RCC 7860 (cell line): ENCODE results near the gene TMEM234.

Source experiments
- DNase-seq: peaks from one replicate; pipeline ENCODE4 v3.0.0-alpha.2; 2015; ENCODE audit warnings: low spot score
- FAIRE-seq: peaks from 2 replicates; lab custom pipeline; 2012; peaks lifted over from hg19 to GRCh38; lab: Jason Lieb, UNC

The TMEM234 gene

GRCh38 chr1:32240140-32240951 lies 18.2 kb upstream of the TMEM234 start:
- no peak for DNase-seq
- no peak for FAIRE-seq

- FAIRE-seq (no peak), DNase-seq (no peak)
Measured at GRCh38 chr1:32239790-32240139, 17.6 kb upstream of the TMEM234 start.

DNA sequence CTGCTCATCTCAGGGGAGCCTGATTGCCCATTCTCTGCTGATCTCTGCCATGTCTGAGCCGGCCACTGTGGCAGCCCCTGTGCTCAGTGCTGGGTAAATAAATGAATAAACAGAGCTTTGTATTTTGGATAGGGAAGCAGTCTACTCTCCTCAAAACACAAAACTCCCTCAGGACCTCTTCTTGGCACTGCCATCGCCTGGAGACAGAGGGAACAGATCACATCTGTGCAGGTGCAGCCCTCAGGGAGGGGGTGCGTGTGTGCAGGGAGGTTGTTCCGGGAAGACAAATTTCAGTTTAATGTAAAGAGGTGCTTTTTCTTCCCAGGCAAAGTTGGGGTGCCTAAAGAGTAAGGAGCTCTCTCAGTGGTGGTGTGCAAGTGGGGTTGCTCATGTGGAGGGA lies 17.2 kb upstream of the TMEM234 start:
- FAIRE-seq (no peak), DNase-seq (no peak)

DNA sequence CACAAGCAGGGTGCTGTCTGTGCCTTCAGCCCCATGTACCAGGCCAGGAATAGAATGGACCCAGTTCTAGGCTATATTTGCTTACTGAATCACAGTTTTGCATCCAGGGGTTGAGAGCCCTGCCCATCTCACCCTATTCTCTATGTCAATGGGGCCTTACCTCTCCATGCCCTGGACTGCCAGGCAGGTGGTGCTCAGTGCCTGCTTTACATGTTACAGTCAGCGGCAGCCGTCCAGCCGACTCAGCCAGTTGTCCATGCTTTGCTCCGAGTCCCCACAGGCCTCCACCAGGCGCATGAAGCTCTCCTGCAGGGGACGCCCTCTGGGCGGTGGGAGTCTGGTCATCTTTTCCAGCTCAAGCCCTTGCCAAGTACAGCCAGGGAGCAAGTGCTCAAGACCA lies 12.6 kb upstream of the TMEM234 start:
- FAIRE-seq, result no peak
- DNase-seq, result no peak

GRCh38 chr1:32232558-32233304 lies 10.6 kb upstream of the TMEM234 start:
- no peak for FAIRE-seq
- no peak for DNase-seq

DNA sequence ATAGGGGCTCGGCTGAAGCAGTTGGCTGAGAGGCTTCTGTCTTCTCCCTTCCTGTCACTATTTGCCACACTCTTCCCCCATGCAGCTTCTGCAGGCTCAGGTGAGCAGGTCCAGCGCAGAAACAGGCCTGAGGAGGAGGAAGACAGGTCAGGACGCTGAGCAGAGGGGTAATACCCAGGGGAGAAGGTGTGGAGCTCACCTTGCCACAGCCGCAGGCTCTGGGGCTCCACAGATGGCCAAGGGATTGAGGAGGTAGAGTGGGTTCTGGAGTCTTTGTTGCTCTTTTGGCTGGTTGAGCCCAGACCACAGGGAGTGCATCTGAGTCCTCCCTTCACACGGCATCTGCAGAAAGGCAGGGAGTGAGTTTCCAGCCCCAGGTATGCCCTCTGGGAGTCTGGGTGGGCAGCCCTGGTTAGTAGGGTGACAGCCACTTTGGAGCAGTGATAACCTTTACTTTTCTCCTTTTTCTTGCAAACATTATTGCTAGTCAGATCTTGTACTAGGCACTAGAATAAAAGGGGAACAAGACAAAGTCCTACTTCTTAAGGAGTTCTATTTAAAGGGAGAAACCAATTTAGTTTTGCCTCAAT lies 9.8 kb upstream of the TMEM234 start:
- no peak for DNase-seq
- FAIRE-seq, result no peak

DNA sequence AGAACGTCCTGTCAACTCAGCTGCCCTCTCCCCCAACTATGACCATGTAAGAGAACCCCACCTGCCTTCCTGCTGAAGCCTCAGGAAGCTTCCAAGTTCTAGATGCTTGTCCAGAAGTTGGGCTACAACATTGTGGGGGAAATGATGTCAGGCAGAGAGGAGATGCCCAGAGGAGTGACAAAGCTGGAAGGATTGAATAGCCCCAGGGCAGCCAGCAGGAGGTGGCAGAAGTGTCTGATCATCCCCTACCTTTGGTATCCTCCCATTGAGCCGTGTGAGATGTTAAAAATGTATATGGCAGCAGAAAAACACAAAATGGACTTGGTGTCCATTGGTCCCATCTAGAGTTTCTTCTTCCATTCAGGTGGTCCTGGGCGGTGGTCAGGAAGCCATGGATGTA lies 6.6 kb upstream of the TMEM234 start:
- FAIRE-seq (no peak), DNase-seq (no peak)

DNA sequence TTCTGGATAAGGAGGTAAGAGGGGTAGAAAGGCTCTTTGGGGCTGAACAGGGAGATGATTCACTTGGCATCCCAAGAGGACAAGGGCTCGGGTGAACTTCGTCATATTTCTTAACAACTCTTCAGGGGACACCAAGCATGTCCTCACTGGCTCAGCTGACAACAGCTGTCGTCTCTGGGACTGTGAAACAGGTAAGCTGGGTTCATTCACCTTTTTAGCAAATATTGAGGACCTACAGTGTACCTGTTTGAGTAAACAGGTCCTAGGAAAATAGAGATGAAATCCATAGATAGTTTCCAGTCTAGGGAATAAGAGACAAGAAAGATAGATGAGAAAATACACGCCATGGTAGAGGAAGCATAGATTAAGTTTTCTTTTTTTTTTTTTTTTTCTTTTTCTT lies 2.1 kb upstream of the TMEM234 start:
- DNase-seq (no peak), FAIRE-seq (no peak)

DNA sequence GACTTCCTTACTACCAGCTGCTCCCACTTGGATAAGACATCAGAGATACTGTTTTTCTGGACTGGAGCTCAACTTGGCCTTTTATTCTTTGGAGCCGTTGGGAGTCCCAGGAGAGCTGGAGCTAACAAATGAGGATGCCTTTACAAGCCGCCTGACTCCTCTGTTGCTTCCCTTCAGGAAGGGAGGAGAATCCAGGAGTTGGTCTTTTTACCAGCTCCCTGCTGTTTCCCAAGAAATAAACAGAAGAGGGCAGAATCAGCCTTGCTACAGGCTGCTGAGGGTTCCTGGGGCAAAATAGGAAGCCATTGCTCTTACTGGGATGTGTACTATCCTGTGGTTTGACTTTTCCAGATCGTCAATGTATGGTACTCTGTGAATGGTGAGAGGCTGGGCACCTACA lies 1.5 kb upstream of the TMEM234 start:
- DNase-seq, result no peak
- FAIRE-seq, result no peak

DNA sequence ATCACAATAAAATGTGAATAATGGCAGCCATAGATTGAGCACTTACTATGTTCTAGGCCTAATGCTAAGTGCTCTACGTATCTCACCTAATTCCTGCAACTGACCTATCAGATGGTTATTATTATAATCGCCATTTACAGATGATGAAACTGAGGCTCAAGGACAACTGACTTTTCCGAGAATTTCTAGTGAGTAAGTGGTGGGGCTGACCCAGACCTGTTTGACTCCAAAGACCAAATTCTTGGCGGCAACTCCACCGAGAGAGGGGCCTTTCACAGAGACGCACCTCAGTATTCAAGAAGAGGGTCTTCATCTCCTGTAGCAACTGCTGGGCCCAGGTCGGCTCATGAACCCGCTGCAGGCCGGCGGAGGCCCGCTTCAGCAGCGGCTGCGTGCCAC lies 573 bp downstream of the TMEM234 start:
- FAIRE-seq (no peak), DNase-seq (no peak)

DNA sequence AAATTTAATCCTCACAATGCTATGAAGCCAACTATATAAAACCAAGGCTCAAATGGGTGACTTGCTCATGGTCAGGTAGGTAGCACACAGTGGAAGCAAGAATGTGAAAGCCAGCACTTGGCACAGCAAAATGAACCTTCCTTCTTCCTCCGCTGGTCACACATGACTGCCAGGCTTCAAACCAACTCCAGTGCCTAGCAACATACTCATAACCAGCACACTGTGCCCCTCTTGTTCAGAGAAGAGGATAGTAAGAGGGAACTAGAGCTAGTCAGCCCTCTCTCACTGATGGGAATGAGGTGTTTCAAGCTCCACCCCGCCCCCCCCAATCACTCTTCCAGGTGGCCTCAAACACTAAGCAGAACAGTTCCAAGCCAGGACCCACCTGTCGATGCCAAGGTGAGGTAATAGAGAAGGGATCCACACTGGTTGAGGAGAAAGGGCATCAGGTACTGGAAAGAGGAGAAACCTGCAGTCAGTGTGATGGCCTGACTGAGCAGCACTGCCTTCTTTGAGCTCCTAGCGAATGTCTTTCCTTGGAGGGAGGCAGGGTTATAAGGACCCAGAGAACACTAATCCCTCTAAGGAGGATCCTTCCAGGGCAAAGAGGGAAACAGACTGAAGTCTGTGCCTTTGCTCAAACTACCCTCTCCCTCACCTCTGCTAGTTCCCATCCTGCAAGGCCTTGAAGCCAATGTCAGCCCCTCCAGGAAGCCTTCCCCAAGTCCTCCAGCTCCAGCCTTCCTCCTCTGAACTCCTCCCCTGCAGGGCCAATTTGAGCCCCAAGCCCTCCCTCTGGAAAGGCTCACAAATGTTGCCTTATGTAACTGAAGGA lies 1.2 kb downstream of the TMEM234 start:
- DNase-seq (peak; percentile 92), FAIRE-seq (peak; percentile 76)

DNA sequence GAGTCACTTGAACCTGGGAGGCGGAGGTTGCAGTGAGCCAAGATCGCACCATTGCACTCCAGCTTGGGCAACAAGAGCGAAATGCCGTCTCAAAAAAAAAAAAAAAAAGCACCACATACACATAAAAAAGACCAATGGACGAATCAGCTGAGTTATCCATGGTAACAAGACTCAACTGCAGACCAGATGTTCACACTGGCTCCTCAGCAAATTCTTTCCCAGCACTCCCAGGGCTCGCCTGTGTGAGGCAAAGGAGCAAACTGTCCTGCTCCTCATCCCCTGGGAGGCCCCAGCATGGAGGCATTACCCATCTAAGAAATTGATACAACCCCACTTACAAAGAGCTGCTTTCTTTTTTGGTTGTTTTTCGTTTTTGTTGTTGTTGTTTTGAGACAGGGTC lies 3.1 kb downstream of the TMEM234 start:
- FAIRE-seq (no peak), DNase-seq (no peak)

- no peak for FAIRE-seq
- no peak for DNase-seq
Measured at GRCh38 chr1:32216566-32216965, 5.6 kb downstream of the TMEM234 start.

GRCh38 chr1:32215629-32216480 lies 6.3 kb downstream of the TMEM234 start:
- peak; percentile 48 for DNase-seq
- FAIRE-seq, result no peak

GRCh38 chr1:32208891-32209328 lies 13.2 kb downstream of the TMEM234 start, which contains the start of gene DCDC2B:
Gene DCDC2B (plus strand): TSS chr1:32209089. CDS start chr1:32209094, 5 bp downstream.
- peak; percentile 85 for DNase-seq

DNA sequence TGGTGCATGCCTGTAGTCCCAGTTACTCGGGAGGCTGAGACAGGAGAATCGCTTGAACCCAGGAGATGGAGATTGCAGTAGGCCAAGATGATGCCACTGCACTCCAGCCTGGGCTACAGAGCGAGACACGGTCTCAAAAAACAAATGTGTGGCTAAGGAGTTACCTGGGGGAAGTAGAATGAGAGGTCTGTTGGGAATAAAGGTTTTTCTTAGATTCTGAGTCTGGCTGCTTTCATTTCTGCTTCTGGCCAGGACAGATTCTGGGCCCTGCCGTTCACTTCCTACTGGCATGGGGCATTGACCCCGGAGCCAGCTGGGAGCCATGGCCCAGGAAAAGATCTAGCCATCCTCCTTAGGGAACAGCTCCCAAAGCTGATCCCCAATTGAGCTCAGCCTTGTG lies 13.7 kb downstream of the TMEM234 start:
- FAIRE-seq (no peak), DNase-seq (no peak)

More at GRCh38 chr1:32208891-32209328, 13.2 kb downstream of the TMEM234 start, which contains the start of gene DCDC2B:
- FAIRE-seq, result no peak

DNA sequence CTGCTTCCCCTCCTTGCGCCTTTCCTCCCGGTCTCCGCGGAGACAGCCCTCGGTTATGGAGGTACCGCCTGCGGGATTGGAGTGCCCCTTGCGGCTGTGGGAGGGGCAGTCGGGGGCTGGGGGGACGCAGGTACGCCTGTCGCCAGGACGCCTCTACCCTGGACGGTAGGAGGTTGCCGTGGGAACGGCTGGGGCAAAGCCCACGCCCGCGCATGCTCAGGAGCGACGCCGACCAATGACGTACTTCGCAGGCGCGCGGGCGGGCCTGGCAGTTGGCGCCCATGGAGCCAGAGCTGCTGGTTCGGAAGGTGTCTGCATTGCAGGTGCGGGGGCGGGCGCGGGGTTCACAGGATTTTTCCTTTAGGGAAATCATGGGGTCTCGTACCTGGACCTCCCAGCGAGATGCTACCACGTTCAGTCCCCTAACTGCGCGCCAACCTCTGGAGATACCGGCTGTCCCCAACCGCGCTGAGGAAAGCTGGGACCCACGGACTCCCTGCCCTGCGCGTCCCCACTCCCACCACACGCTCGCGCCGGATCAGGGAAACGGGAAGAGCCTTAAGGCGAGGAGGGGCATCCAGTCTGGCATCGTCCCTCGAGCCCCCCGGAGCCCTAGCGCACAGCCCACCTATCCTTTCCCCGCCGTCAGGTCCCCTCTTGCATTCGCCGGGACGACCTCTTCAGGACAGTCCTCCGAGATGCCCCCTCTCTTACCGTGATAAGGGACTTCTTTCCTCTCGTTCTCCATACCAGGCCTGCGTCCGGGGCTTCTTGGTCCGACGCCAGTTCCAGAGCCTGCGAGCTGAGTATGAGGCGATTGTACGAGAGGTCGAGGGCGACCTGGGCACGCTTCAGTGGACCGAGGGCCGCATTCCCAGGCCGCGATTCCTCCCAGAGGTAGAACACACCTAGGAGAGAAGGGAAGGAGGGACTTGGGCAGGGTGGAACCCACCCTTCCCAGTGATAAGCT lies 16.5 kb downstream of the TMEM234 start, which contains the start of gene IQCC:
Gene IQCC (plus strand): TSS at position 271 of the 970 bp plus-strand sequence. CDS start 11 bp downstream, at position 282.
- FAIRE-seq (no peak), DNase-seq (peak; percentile 70)

GRCh38 chr1:32204943-32205361 lies 17.2 kb downstream of the TMEM234 start:
- FAIRE-seq, result no peak
- no peak for DNase-seq
